ENCODE data around the gene EMP1.

Gene EMP1

GRCh38 chr12:13173012-13173932, 23.3 kb upstream of the EMP1 start:
- peak; percentile 28 to 32 for DNase-seq (ENCODE audit: low read depth in 2 of 2)

GRCh38 chr12:13175499-13175898, 21.0 kb upstream of the EMP1 start:
- DNase-seq (ENCODE audit: low read depth in 2 of 2) = no peak

DNA sequence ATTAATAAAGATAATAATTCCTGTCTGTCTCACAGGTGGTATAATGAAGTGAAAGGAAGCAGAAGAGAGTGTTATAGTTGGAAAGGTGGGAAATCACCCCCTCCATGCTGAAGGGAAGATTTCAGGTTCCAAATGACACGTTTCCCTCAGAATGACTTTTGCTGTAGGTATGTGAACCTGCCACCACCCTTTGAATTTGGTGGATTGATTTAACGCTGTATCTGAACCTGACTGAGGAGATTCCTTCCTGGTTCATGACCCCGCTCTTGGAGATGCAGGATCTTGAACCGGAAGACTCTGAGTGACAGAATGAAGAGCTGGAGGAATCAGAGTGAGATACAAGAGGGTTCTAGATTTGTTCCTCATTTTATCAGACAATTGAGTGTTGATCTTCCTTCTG, 20.3 kb upstream of the EMP1 start:
- DNase-seq (ENCODE audit: low read depth in 2 of 2) = no peak

DNA sequence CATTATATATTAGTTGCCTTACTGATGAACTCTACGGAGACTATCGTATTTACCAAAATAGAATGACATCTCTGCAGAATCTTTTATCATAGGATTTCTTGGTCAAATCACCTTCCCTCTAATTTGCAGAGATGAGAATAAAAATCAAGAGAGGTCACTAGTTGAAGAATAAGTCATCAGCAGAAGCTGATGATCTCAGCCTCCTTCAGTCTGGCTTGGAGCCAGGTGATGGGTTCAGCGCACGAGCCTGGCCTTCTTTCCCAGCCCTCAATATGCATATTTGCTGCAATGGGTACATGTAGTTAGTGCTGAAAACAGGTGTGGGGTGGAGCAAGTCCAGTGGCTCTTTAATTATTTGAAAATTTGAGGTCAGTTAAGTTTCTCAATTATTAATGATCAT, 19.2 kb upstream of the EMP1 start:
- DNase-seq (ENCODE audit: low read depth in 2 of 2) = no peak

GRCh38 chr12:13177906-13178305, 18.6 kb upstream of the EMP1 start:
- DNase-seq (ENCODE audit: low read depth in 2 of 2) = no peak

- no peak for DNase-seq (ENCODE audit: low read depth in 2 of 2)
These were observed 17.8 kb upstream of the EMP1 start for GRCh38 chr12:13178568-13179210.

- peak; percentile 48 to 53 for DNase-seq (ENCODE audit: low read depth in 2 of 2)
These were observed 17.1 kb upstream of the EMP1 start for GRCh38 chr12:13179211-13180074.

DNA sequence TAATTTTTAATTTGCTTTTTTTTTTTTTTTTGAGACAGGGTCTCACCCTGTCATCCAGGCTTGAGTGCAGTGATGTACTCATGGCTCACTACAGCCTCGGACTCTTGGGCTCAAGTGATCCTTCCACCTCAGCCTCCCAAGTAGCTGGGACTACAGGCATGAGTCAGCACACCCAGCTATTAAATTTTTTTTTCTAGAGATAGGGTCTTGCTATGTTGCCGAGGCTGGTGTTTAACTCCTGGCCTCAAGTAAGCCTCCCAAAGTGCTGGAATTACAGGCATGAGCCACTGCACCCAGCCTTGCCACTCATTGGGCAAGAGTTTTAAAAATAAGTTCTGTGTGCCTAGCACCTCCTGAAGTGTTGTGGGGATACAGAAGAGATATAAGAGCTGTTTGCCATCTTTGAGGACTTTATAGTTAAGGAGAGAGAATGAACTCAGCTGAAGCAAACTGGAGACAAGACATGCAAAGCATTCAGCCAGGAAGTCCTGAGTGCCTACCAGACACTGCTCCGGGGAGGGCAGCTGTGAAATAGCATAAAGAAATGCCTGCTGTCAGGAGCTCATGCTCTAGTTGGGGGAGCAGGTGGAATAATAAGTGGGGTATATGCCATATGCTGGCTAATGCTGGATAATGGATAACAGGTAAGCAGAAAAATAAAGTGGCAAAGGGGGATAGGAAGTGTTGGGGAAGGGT, 15.0 kb upstream of the EMP1 start:
- DNase-seq (ENCODE audit: low read depth in 2 of 2) = no peak

GRCh38 chr12:13182881-13183280, 13.6 kb upstream of the EMP1 start:
- DNase-seq (ENCODE audit: low read depth in 2 of 2) = no peak

DNA sequence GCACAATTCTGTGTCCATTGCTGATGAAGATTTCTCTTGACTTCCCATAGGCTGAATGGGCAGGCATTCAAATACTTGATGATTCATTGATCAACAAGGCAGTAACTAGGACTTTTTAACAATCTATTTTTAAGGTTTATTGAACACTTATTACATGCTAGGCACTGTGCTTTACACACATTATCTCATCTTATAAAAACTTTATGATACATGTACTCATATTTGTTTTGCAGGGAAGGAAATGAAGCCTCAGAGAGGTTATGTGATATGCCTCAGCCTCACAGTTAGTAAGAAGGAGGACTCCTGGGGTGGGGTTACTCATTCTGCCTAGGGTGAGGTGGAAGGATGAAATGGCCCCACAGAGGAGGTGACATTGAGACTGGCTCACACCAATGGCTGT, 12.9 kb upstream of the EMP1 start:
- DNase-seq (ENCODE audit: low read depth in 2 of 2) = no peak

- DNase-seq (ENCODE audit: low read depth in 2 of 2) = no peak
These were observed 10.2 kb upstream of the EMP1 start for GRCh38 chr12:13186302-13186701.

GRCh38 chr12:13187399-13187798, 9.1 kb upstream of the EMP1 start:
- DNase-seq (ENCODE audit: low read depth in 2 of 2) = no peak

- DNase-seq (ENCODE audit: low read depth in 2 of 2) = no peak
These were observed 7.3 kb upstream of the EMP1 start for GRCh38 chr12:13189264-13189663.

- no peak for DNase-seq (ENCODE audit: low read depth in 2 of 2)
These were observed 6.3 kb upstream of the EMP1 start for GRCh38 chr12:13190275-13190674.

DNA sequence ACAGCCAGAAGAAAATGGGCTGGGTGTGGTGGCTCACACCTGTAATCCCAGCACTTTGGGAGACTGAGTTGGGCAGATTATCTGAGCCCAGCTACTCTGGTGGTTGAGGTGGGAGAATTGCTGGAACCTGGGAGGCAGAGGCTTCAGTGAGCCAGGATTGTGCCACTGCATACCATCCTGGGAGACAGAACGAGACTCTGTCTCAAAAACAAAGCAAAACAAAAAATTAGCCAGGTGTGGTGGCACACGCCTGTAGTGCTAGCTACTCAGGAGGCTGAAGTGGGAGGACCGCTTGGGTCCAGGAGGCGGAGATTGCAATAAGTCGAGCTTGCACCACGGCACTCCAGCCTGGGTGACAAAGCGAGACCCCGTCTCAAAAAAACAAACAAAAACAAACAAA, 3.8 kb upstream of the EMP1 start:
- no peak for DNase-seq (ENCODE audit: low read depth in 2 of 2)

GRCh38 chr12:13193505-13194231, 2.9 kb upstream of the EMP1 start:
- no peak for DNase-seq (ENCODE audit: low read depth in 2 of 2)

DNA sequence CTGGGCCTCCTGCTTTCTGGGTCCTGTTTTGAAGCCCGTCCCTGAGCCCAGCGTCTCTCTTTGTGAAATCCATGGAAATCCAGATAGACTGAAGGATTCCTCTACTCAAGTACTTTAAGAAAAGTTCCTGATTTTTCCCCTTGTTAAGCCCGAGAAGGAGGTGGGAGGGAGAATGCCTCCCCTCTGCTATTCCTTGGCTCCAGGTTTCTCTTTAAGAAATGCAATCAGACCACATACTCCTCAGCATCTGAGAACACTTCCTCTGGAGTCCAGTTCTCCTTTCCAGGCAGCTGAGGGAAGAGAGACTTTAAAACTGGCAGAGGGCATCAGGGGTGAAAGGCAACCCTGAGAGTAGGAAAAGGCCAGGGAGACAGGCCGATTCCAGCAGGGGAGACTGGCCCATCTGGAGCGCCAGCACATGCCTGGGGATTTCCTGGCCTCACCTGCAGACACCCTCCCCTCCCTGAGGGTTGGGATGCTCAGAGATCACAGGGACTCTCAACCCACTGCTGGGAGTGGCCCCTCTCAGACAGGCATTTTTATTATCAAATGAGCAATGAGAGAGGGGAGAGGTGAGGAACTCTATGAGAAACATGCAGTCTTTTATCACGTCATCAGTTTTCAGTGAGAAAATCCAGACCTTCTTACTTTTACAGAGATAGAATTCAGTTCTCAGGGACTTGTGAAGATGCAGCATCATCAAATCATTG, 2.0 kb upstream of the EMP1 start:
- no peak for DNase-seq (ENCODE audit: low read depth in 2 of 2)

DNA sequence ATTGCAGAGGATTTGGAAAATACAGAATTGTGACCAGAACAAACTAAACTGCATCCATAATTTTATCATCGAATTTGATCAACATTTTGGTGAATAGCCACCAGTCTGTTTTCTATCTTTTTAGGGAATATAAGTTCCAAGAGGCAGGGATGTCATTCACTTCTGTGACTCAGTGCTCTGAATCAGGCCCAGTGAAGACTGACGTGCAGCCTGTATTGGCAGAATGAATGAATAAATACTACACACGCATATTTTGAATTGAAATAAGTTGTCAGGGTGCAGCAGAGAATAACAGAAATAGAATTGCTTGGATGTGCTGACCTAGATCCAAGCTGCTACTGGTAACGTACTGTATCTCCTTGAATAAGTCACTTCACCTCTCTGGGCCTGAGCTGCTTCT, 1.3 kb upstream of the EMP1 start:
- DNase-seq (ENCODE audit: low read depth in 2 of 2) = no peak

DNA sequence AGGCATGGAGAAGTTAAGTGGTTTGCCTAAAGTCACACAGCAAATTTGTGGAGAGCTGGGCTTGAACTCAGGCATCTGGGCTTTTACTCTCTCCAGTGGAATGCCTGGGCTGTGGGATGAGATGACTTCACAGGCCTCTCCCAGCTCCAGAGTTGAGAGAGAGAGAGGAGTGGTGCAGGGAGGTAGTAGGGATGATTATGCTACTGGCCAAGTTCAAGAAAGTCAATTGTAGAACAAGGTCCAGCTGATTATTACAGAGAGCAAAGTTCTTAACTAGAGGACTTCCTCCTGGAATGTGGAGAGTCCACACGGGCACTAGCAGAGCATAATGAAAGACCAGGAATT, 769 bp upstream of the EMP1 start:
- no peak for DNase-seq (ENCODE audit: low read depth in 2 of 2)

DNA sequence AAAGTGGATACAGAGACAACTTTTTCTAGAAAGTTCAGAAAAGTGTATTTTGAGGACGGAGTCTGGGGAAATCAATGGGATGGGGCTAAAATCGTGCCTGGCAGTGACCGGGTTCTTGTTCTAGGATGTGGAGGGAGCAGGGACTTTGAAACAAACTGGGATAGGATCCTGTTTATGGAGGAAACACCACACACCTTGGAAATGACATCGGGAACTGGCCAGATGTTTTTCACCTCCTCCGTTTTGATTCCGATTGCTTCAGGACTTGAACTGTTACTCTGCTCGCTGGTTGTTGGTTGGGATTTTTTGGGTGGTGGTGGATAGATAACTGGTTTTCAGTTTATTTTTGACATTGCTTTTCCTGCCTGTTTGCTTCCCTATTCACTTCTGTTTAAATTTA, 506 bp downstream of the EMP1 start:
- DNase-seq (ENCODE audit: low read depth in 2 of 2) = no peak

Measured in stimulated activated CD4-positive, alpha-beta T cell treated with anti-CD3 and anti-CD28 coated beads, Interleukin-15, amount 100 ng/mL, for 48 hours (primary cell).